ENCODE results near the gene TFAP2A.

TFAP2A gene

GRCh38 chr6:10421921-10422736 lies 7.3 kb upstream of the TFAP2A start:
- H3K9me3 ChIP-seq (ENCODE audit: low read length): no peaks in the 10 kb centered on the region
- H3K9ac ChIP-seq (ENCODE audit: low read length): no peak overlapping the region
- no peaks in the 10 kb centered on the region for H3K36me3 ChIP-seq (ENCODE audit: insufficient read depth, low read length)
- H3K4me3 ChIP-seq (ENCODE audit: low read depth, low read length, poor library complexity, severe bottlenecking): no peak overlapping the region
- no peaks in the 10 kb centered on the region for H3K79me2 ChIP-seq (ENCODE audit: insufficient read depth, low read length)
- H3K4me2 ChIP-seq (ENCODE audit: low read length): no peak overlapping the region
- H4K20me1 ChIP-seq (ENCODE audit: insufficient read depth, low read length): no peaks in the 10 kb centered on the region
- TF ChIP-seq CTCF (IDR thresholded peaks at IDR 0.05; ENCODE audit: low read length) (no peak), EZH2 (IDR thresholded peaks at IDR 0.05; ENCODE audit: borderline replicate concordance, low read length) (no peak)
- H3K27ac ChIP-seq (ENCODE audit: low read depth, low read length, poor library complexity, severe bottlenecking): no peak overlapping the region
- H3K27me3 ChIP-seq (ENCODE audit: insufficient read depth, low read length): peaks cover 3% of the 10 kb centered on the region; the same call in 1 of the 2 replicates
- no peaks in the 10 kb centered on the region for H3F3A ChIP-seq (ENCODE audit: insufficient read depth, low read length)
- peaks cover 32% of the 10 kb centered on the region for H3K4me1 ChIP-seq (ENCODE audit: insufficient read depth, low read length, severe bottlenecking)
- H3K9me2 ChIP-seq (ENCODE audit: low read depth, low read length): no peaks in the 10 kb centered on the region
- no peak overlapping the region for H2AFZ ChIP-seq (ENCODE audit: low read length)

- H3F3A ChIP-seq (ENCODE audit: insufficient read depth, low read length): no peaks in the 10 kb centered on the region
- H3K36me3 ChIP-seq (ENCODE audit: insufficient read depth, low read length): no peaks in the 10 kb centered on the region
- H3K9ac ChIP-seq (ENCODE audit: low read length): no peak overlapping the region
- TF ChIP-seq CTCF (IDR thresholded peaks at IDR 0.05; ENCODE audit: low read length): no peak
- no peak for TF ChIP-seq EZH2 (IDR thresholded peaks at IDR 0.05; ENCODE audit: borderline replicate concordance, low read length)
- peaks cover 3% of the 10 kb centered on the region; the same call in 1 of the 2 replicates for H3K27me3 ChIP-seq (ENCODE audit: insufficient read depth, low read length)
- H3K4me1 ChIP-seq (ENCODE audit: insufficient read depth, low read length, severe bottlenecking): peaks cover 26% of the 10 kb centered on the region
- no peak overlapping the region for H2AFZ ChIP-seq (ENCODE audit: low read length)
- no peak overlapping the region for H3K4me2 ChIP-seq (ENCODE audit: low read length)
- no peaks in the 10 kb centered on the region for H3K79me2 ChIP-seq (ENCODE audit: insufficient read depth, low read length)
- no peaks in the 10 kb centered on the region for H3K9me3 ChIP-seq (ENCODE audit: low read length)
- no peak overlapping the region for H3K27ac ChIP-seq (ENCODE audit: low read depth, low read length, poor library complexity, severe bottlenecking)
- H3K9me2 ChIP-seq (ENCODE audit: low read depth, low read length): no peaks in the 10 kb centered on the region
- no peak overlapping the region for H3K4me3 ChIP-seq (ENCODE audit: low read depth, low read length, poor library complexity, severe bottlenecking)
- H4K20me1 ChIP-seq (ENCODE audit: insufficient read depth, low read length): no peaks in the 10 kb centered on the region
Observed at GRCh38 chr6:10421158-10421920, 6.5 kb upstream of the TFAP2A start.

- H3K9me2 ChIP-seq (ENCODE audit: low read depth, low read length): no peaks in the 10 kb centered on the region
- no peaks in the 10 kb centered on the region for H3K36me3 ChIP-seq (ENCODE audit: insufficient read depth, low read length)
- H3K79me2 ChIP-seq (ENCODE audit: insufficient read depth, low read length): no peaks in the 10 kb centered on the region
- TF ChIP-seq EZH2 (IDR thresholded peaks at IDR 0.05; ENCODE audit: borderline replicate concordance, low read length) (no peak), CTCF (IDR thresholded peaks at IDR 0.05; ENCODE audit: low read length) (no peak)
- H3K9ac ChIP-seq (ENCODE audit: low read length): no peak overlapping the region
- H3K4me2 ChIP-seq (ENCODE audit: low read length): no peak overlapping the region
- H3F3A ChIP-seq (ENCODE audit: insufficient read depth, low read length): no peaks in the 10 kb centered on the region
- H3K27me3 ChIP-seq (ENCODE audit: insufficient read depth, low read length): peaks cover 3% of the 10 kb centered on the region; the same call in 1 of the 2 replicates
- no peaks in the 10 kb centered on the region for H4K20me1 ChIP-seq (ENCODE audit: insufficient read depth, low read length)
- no peak overlapping the region for H3K4me3 ChIP-seq (ENCODE audit: low read depth, low read length, poor library complexity, severe bottlenecking)
- no peak overlapping the region for H3K27ac ChIP-seq (ENCODE audit: low read depth, low read length, poor library complexity, severe bottlenecking)
- no peak overlapping the region for H2AFZ ChIP-seq (ENCODE audit: low read length)
- H3K4me1 ChIP-seq (ENCODE audit: insufficient read depth, low read length, severe bottlenecking): peaks cover 20% of the 10 kb centered on the region
- H3K9me3 ChIP-seq (ENCODE audit: low read length): no peaks in the 10 kb centered on the region
Observed at GRCh38 chr6:10420546-10421157, 5.8 kb upstream of the TFAP2A start.
